Pons (tissue), 1 donor: ENCODE results near the gene CD22.
"Not testable (repeated sequence)": the region's sequence is repeated elsewhere in the genome, so short reads cannot be mapped to it uniquely, and the experiment has no call there.

Experiments used
- DNase-seq: peaks from one replicate; pipeline ENCODE4 v3.0.0-alpha.2; 2016; ENCODE audit warnings: low spot score

Gene CD22

GRCh38 chr19:35328851-35329285 is at the start of gene CD22:
CD22 (plus strand) TSS chr19:35329187; CDS start chr19:35332041, 2,854 bp downstream.
- DNase-seq, result no peak

- no peak for DNase-seq
These were observed 49.6 kb upstream of the CD22 start for GRCh38 chr19:35279374-35279773.

- no peak for DNase-seq
These were observed 48.8 kb upstream of the CD22 start for GRCh38 chr19:35279985-35280821.

- no peak for DNase-seq
These were observed 47.7 kb upstream of the CD22 start for GRCh38 chr19:35281303-35281702.

- DNase-seq, result no peak
These were observed 44.6 kb upstream of the CD22 start for GRCh38 chr19:35284153-35285094.

- no peak for DNase-seq
These were observed 43.9 kb upstream of the CD22 start for GRCh38 chr19:35285095-35285449.

- not testable (repeated sequence) for DNase-seq
These were observed 43.5 kb upstream of the CD22 start for GRCh38 chr19:35285465-35285864.

- not testable (repeated sequence) for DNase-seq
These were observed 42.9 kb upstream of the CD22 start for GRCh38 chr19:35286101-35286500.

- no peak for DNase-seq
These were observed 41.3 kb upstream of the CD22 start for GRCh38 chr19:35287713-35288112.

- no peak for DNase-seq
These were observed 40.7 kb upstream of the CD22 start for GRCh38 chr19:35288331-35288730.

GRCh38 chr19:35288906-35289305 is 40.1 kb upstream of the CD22 start:
- no peak for DNase-seq

GRCh38 chr19:35290381-35291127 is 38.4 kb upstream of the CD22 start:
- DNase-seq, result peak; percentile 90

GRCh38 chr19:35291259-35291658 is 37.7 kb upstream of the CD22 start:
- DNase-seq, result no peak

- DNase-seq, result peak; percentile 95
These were observed 37.1 kb upstream of the CD22 start, which contains the start of gene MAG for GRCh38 chr19:35291916-35292315. MAG (plus strand) TSS chr19:35292161; CDS start chr19:35295409, 3,248 bp downstream.

- DNase-seq, result no peak
These were observed 36.3 kb upstream of the CD22 start for GRCh38 chr19:35292421-35293362.

- peak; percentile 77 for DNase-seq
These were observed 35.6 kb upstream of the CD22 start for GRCh38 chr19:35293363-35293739.

GRCh38 chr19:35293808-35294207 is 35.2 kb upstream of the CD22 start:
- DNase-seq, result no peak

- DNase-seq, result no peak
These were observed 34.7 kb upstream of the CD22 start for GRCh38 chr19:35294328-35294727.

- no peak for DNase-seq
These were observed 33.9 kb upstream of the CD22 start for GRCh38 chr19:35294859-35295791.
